GM19238 (cell line): ENCODE results near the gene GEMIN5.

Source experiments
- DNase-seq: peaks from one replicate; pipeline ENCODE4 v3.0.0; 2011; ENCODE audit warnings: low spot score; ENCODE audit not compliant: insufficient read length

GEMIN5 gene

GRCh38 chr5:154849791-154850201 is 88.2 kb downstream of the GEMIN5 start:
- DNase-seq = no peak

DNA sequence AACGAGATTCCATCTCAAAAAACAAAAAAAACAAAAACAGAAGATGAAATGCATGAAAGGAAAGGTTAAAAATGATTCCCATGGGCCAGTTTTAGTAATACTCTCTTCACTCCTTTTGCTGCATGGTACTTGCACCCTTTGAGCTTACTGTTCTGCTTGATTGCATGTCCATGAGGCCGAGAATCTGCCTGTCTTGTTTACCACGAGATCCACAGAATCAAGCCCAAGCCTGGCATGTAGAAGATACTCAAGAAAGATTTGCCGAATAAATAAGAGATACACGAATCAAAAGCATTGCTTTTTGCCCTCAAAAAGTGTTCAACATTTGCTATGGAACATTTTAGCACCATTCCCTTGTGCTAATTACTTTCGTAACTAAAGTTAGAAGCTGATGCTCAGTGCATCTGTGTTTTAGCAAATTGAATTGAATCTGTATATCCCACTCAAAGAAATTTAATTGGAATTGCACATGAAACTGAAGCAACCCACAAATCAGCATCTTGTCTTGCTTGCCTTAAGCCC is 88.7 kb downstream of the GEMIN5 start:
- DNase-seq = no peak

GRCh38 chr5:154844809-154845208 is 93.2 kb downstream of the GEMIN5 start:
- no peak for DNase-seq

GRCh38 chr5:154842689-154843530 is 95.1 kb downstream of the GEMIN5 start:
- no peak for DNase-seq

- DNase-seq = no peak
These were observed 96.7 kb downstream of the GEMIN5 start for GRCh38 chr5:154841273-154841661.

DNA sequence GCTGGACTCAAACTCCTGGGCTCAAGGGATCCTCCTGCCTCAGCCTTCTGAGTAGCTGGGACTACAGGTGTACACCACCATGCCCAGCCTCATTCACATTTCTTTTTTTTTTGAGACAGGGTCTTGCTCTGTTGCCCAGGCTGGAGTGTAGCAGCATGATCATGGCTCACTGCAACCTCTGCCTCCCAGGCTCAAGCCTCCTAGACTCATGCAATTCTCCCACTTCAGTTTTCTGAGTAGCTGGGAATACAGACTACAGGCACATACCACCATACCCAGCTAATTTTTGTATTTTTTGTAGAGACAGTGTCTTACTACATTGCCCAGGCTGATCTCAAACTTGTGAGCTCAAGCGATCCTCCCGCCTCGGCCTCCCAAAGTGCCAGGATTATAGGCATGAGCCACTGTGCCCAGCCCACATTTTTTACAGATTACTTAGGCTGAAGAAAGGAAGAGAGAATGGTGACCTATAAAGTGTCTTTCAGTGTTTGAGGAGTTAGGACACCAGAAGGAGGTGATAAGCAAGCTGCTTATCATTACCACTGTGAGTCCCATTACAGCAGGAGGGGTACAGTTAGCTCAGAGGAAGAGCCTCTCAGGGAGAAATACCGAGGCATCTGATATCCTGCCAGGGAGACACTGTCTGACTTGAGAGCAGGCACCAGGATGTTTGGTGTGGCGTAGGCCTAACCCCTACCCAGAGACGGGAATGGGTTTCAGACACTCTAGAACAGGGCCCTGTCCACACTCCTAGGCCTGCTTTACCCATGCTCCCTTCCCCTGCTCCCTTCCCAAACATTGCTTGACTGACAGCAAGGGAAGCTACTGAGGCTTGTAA is 97.4 kb downstream of the GEMIN5 start:
- no peak for DNase-seq
